HCT116 (cell line): ENCODE measurements around the gene TRIM29. TPM values are rescaled to one million over a fixed set of nuclear protein-coding genes. Genes with fewer than 3 reads are reported as not detected.

Experiments
- ATAC-seq: fragments of 200-7000 bp; cut with Tn5 transposase; 2 replicates; pipeline ENCODE4 v1.9.1; 2020; ENCODE audit warnings: mild to moderate bottlenecking, moderate library complexity
- BruUV-seq: library from RNA; stranded (reverse); fragments of 400-500 nt; replicated peaks from 2 replicates; lab custom pipeline; 2021; lab: Mats Ljungman, UMichigan
- CTCF ChIA-PET: fragments of 300-600 bp; sonication (Branson Sonifier 250); formaldehyde crosslinking; loops from one replicate; lab custom pipeline; 2021; ENCODE audit warnings: antibody characterized with exemption; lab: Charles Lee
- POLR2A ChIA-PET: fragments of 300-600, 350-600 bp; sonication (Branson Sonifier 250); formaldehyde crosslinking; loops from one replicate; lab custom pipeline; 2021; ENCODE audit warnings: antibody characterized with exemption; lab: Charles Lee
- RAD21 ChIA-PET, 2 experiments: fragments of 300-600 bp; sonication (Branson Sonifier 250); formaldehyde crosslinking; loops; one replicate each; lab custom pipeline; 2023; ENCODE audit warnings: low total read pairs in 2 of 2; ENCODE audit not compliant: uncharacterized antibody in 2 of 2, unreplicated experiment in 2 of 2, low non-redundant PET in 1 of 2; lab: Charles Lee
- DNase-seq: peaks from one replicate; pipeline ENCODE4 v3.0.0-alpha.2; 2010; ENCODE audit warnings: low read depth, low spot score
- H2AFZ ChIP-seq: fragments of 200-600 bp; shearing (Covaris generic), sonication (generic); 2 replicates; pipeline ENCODE4 v1.6.1; 2017; ENCODE audit warnings: low read depth, mixed run types, mixed read lengths, antibody characterized with exemption, low read length; ENCODE audit not compliant: poor library complexity, severe bottlenecking
- H3K27ac ChIP-seq: 2 replicates; pipeline ENCODE4 v1.5.1; 2012; ENCODE audit warnings: low read depth, low read length
- H3K27me3 ChIP-seq: fragments of 200-600 bp; sonication (generic); 2 replicates; pipeline ENCODE4 v1.6.1; 2016; ENCODE audit warnings: mixed run types, low read length, mixed read lengths; ENCODE audit not compliant: insufficient read depth
- H3K36me3 ChIP-seq, 2 experiments: fragments of 200-500 bp in 1 of 2; fragments of 200-600 bp in 1 of 2; sonication (Bioruptor generic) in 1 of 2; sonication (generic) in 1 of 2; 2 replicates each; pipeline versions ENCODE4 v1.5.1 to v1.6.1; 2014 to 2016; ENCODE audit warnings: low read length in 2 of 2, inconsistent platforms in 1 of 2, mixed read lengths in 1 of 2, mixed run types in 1 of 2; ENCODE audit not compliant: insufficient read depth in 2 of 2, control insufficient read depth in 1 of 2
- H3K4me1 ChIP-seq, 2 experiments: fragments of 200-600 bp in 1 of 2; sonication (generic) in 1 of 2; 2 replicates each; pipeline versions ENCODE4 v1.5.1 to v1.6.1; 2012 to 2017; ENCODE audit warnings: low read length in 2 of 2, inconsistent platforms in 1 of 2, mild to moderate bottlenecking in 1 of 2, mixed read lengths in 1 of 2, mixed run types in 1 of 2, moderate library complexity in 1 of 2; ENCODE audit not compliant: insufficient read depth in 2 of 2, control insufficient read depth in 1 of 2
- H3K4me2 ChIP-seq: fragments of 200-600 bp; sonication (generic); 2 replicates; pipeline ENCODE4 v1.6.1; 2017; ENCODE audit warnings: mixed run types, low read length, mixed read lengths
- H3K4me3 ChIP-seq, 2 experiments: fragments of 200-600 bp in 1 of 2; sonication (generic) in 1 of 2; replicated peaks in 1 of 2; 2 replicates each; pipeline ENCODE4 v1.5.1; 2011 to 2016; ENCODE audit warnings: low read length in 2 of 2, control low read depth in 1 of 2, low read depth in 1 of 2, mild to moderate bottlenecking in 1 of 2, mixed read lengths in 1 of 2, mixed run types in 1 of 2
- H3K79me2 ChIP-seq: fragments of 200-600 bp; sonication (generic); 2 replicates; pipeline ENCODE4 v1.6.1; 2017; ENCODE audit warnings: mild to moderate bottlenecking, mixed run types, low read length, moderate library complexity, mixed read lengths; ENCODE audit not compliant: insufficient read depth
- H3K9ac ChIP-seq: fragments of 200-600 bp; sonication (generic); 2 replicates; pipeline ENCODE4 v1.6.1; 2016; ENCODE audit warnings: low read length, mixed read lengths
- H3K9me2 ChIP-seq: fragments of 200-600 bp; sonication (generic), shearing (Covaris generic); 2 replicates; pipeline ENCODE4 v1.6.1; 2017; ENCODE audit warnings: mixed run types, mild to moderate bottlenecking, moderate library complexity; ENCODE audit not compliant: insufficient read depth
- H3K9me3 ChIP-seq, 2 experiments: fragments of 200-500 bp in 1 of 2; fragments of 200-600 bp in 1 of 2; sonication (Bioruptor generic) in 1 of 2; sonication (generic) in 1 of 2; 2 replicates each; pipeline ENCODE4 v1.6.1; 2014 to 2017; ENCODE audit warnings: low read length in 2 of 2, mixed read lengths in 2 of 2, inconsistent platforms in 1 of 2, low read depth in 1 of 2, mild to moderate bottlenecking in 1 of 2, mixed run types in 1 of 2, moderate library complexity in 1 of 2; ENCODE audit not compliant: control insufficient read depth in 1 of 2, insufficient read depth in 1 of 2
- H4K20me1 ChIP-seq: fragments of 200-600 bp; sonication (generic), shearing (Covaris generic); 2 replicates; pipeline ENCODE4 v1.6.1; 2017; ENCODE audit warnings: mixed run types, mild to moderate bottlenecking, moderate library complexity; ENCODE audit not compliant: insufficient read depth
- ATF3 ChIP-seq: IDR thresholded peaks from 2 replicates; pipeline ENCODE4 v1.6.1; 2012
- CBX3 ChIP-seq: IDR thresholded peaks from 2 replicates; pipeline ENCODE4 v1.6.1; 2012; ENCODE audit warnings: low read depth
- CEBPB ChIP-seq: IDR thresholded peaks from 2 replicates; pipeline ENCODE4 v1.6.1; 2012; ENCODE audit warnings: low read depth
- FOSL1 ChIP-seq: IDR thresholded peaks from 2 replicates; pipeline ENCODE4 v1.6.1; 2012; ENCODE audit warnings: low read depth
- ZBTB33 ChIP-seq: IDR thresholded peaks from 2 replicates; pipeline ENCODE4 v1.6.1; 2011; ENCODE audit warnings: mild to moderate bottlenecking, low read length, moderate library complexity; ENCODE audit not compliant: insufficient replicate concordance; ENCODE audit errors: extremely low read depth
- intact Hi-C: fragments of 100-400 bp; cut with micrococcal nuclease; formaldehyde crosslinking; loops from 2 replicates; pipeline ENCODE4 v1.10.0; 2022
- total RNA-seq: library from RNA; stranded (reverse); gene quantifications from one replicate; pipeline ENCODE4 v1.2.1, GENCODE V29; 2021; ENCODE audit not compliant: unreplicated experiment
- TF ChIP-seq, protein P1 (sequence below): IDR thresholded peaks from 2 replicates; pipeline ENCODE4 v1.6.1; 2012
- TF ChIP-seq, protein P2 (sequence below): IDR thresholded peaks from 2 replicates; pipeline ENCODE4 v1.6.1; 2012; ENCODE audit warnings: low read depth

Gene TRIM29
- total RNA-seq, 1 experiment from 2014 or later = 0.54 TPM

GRCh38 chr11:120127236-120127635, 10.7 kb downstream of the TRIM29 start:
- no peaks in the 10 kb centered on the region; the same call in 1 of the 2 replicates for H3K27me3 ChIP-seq
- no peaks in the 10 kb centered on the region for H3K9me2 ChIP-seq
- no TSS peak for BruUV-seq
- no peaks in the 10 kb centered on the region for H4K20me1 ChIP-seq
- TF ChIP-seq CEBPB (no peak), FOSL1 (no peak), CBX3 (no peak)
- TF ChIP-seq, protein P1, sequence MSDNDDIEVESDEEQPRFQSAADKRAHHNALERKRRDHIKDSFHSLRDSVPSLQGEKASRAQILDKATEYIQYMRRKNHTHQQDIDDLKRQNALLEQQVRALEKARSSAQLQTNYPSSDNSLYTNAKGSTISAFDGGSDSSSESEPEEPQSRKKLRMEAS = no peak
- TF ChIP-seq, protein P2, sequence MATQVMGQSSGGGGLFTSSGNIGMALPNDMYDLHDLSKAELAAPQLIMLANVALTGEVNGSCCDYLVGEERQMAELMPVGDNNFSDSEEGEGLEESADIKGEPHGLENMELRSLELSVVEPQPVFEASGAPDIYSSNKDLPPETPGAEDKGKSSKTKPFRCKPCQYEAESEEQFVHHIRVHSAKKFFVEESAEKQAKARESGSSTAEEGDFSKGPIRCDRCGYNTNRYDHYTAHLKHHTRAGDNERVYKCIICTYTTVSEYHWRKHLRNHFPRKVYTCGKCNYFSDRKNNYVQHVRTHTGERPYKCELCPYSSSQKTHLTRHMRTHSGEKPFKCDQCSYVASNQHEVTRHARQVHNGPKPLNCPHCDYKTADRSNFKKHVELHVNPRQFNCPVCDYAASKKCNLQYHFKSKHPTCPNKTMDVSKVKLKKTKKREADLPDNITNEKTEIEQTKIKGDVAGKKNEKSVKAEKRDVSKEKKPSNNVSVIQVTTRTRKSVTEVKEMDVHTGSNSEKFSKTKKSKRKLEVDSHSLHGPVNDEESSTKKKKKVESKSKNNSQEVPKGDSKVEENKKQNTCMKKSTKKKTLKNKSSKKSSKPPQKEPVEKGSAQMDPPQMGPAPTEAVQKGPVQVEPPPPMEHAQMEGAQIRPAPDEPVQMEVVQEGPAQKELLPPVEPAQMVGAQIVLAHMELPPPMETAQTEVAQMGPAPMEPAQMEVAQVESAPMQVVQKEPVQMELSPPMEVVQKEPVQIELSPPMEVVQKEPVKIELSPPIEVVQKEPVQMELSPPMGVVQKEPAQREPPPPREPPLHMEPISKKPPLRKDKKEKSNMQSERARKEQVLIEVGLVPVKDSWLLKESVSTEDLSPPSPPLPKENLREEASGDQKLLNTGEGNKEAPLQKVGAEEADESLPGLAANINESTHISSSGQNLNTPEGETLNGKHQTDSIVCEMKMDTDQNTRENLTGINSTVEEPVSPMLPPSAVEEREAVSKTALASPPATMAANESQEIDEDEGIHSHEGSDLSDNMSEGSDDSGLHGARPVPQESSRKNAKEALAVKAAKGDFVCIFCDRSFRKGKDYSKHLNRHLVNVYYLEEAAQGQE = no peak
- ChIA-PET POLR2A (no interaction called here), CTCF (no interaction called here), RAD21 (no interaction called here)
- H3K27ac ChIP-seq = no peak overlapping the region
- intact Hi-C loops = no loop called here
- H3K4me2 ChIP-seq = no peak overlapping the region
- H3K79me2 ChIP-seq = no peaks in the 10 kb centered on the region
- H3K4me3 ChIP-seq = no peak overlapping the region
- H3K9ac ChIP-seq = no peak overlapping the region
- DNase-seq (no peak), ATAC-seq (no peak)
- H2AFZ ChIP-seq = no peak overlapping the region
- no peaks in the 10 kb centered on the region for H3K9me3 ChIP-seq
- no peaks in the 10 kb centered on the region for H3K36me3 ChIP-seq
- H3K4me1 ChIP-seq = peaks cover 9 to 33% of the 10 kb centered on the region in 2 experiments

DNA sequence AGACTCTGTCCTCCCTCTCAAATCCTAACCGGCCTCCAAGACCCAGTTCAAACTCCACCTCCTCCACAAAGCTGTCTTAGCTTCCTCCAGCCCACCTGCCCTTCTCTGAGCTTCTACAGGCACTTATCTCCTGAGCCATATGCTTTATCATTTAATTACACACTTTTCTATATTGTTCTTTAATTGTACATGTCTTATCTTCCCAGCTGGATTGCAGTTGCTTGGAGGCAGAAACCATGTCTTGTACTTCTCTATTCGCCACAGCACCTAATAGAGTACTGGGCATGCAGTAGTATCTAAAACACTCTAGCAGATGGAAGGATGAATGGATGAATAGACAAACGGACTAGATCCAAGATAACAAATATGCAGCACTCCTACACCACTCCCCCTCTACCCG, 11.3 kb downstream of the TRIM29 start:
- H3K9me3 ChIP-seq = no peaks in the 10 kb centered on the region
- BruUV-seq = no TSS peak
- H3K27ac ChIP-seq = no peak overlapping the region
- H3K79me2 ChIP-seq = no peaks in the 10 kb centered on the region
- peaks cover 12 to 37% of the 10 kb centered on the region in 2 experiments for H3K4me1 ChIP-seq
- H3K4me2 ChIP-seq = no peak overlapping the region
- POLR2A ChIA-PET = no interaction called here
- RAD21 ChIA-PET = no interaction called here
- no peak overlapping the region for H3K4me3 ChIP-seq
- H3K27me3 ChIP-seq = no peaks in the 10 kb centered on the region; the same call in 1 of the 2 replicates
- H3K9me2 ChIP-seq = no peaks in the 10 kb centered on the region
- no peak overlapping the region for H2AFZ ChIP-seq
- CTCF ChIA-PET = no interaction called here
- H3K36me3 ChIP-seq = no peaks in the 10 kb centered on the region
- no peak for ATAC-seq
- no peak overlapping the region for H3K9ac ChIP-seq
- no peak for DNase-seq
- no peaks in the 10 kb centered on the region for H4K20me1 ChIP-seq
- intact Hi-C loops = no loop called here
- TF ChIP-seq, protein P2 = no peak
- TF ChIP-seq ATF3 (no peak), ZBTB33 (no peak)
